Thyroid gland (tissue), 4 donors: ENCODE data around the gene CPB2.

ENCODE experiments used
- CTCF ChIP-seq, 6 experiments: fragments of 200-600 bp in 3 of 6; fragments of 450-650 bp in 3 of 6; sonication (generic) in 3 of 6; IDR thresholded peaks; one replicate each; pipeline ENCODE4 v1.5.1; 2016 to 2019; ENCODE audit warnings: antibody characterized with exemption in 6 of 6, mild to moderate bottlenecking in 2 of 6, inconsistent platforms in 1 of 6, moderate library complexity in 1 of 6
- POLR2A ChIP-seq, 2 donors: fragments of 450-650 bp; IDR thresholded peaks; one replicate each; pipeline ENCODE4 v1.6.1; 2017; ENCODE audit warnings: antibody characterized with exemption in 2 of 2, mild to moderate bottlenecking in 2 of 2, moderate library complexity in 1 of 2

GRCh38 chr13:46134494-46134893 lies 29.7 kb upstream of the CPB2 start:
- TF ChIP-seq POLR2A (IDR thresholded peaks at IDR 0.05) (no peak), CTCF (IDR thresholded peaks at IDR 0.05) (no peak)
